Measurements from ENCODE around the gene CEP95. TPM values are rescaled to one million over a fixed set of nuclear protein-coding genes. Genes with fewer than 3 reads are reported as not detected.

CEP95 gene
- total and polyA plus RNA-seq, 2 of the 13 experiments (the other 11 are each of a cell fraction or from before 2014, with no cell fraction given) = 65.9 to 68.8 TPM

DNA sequence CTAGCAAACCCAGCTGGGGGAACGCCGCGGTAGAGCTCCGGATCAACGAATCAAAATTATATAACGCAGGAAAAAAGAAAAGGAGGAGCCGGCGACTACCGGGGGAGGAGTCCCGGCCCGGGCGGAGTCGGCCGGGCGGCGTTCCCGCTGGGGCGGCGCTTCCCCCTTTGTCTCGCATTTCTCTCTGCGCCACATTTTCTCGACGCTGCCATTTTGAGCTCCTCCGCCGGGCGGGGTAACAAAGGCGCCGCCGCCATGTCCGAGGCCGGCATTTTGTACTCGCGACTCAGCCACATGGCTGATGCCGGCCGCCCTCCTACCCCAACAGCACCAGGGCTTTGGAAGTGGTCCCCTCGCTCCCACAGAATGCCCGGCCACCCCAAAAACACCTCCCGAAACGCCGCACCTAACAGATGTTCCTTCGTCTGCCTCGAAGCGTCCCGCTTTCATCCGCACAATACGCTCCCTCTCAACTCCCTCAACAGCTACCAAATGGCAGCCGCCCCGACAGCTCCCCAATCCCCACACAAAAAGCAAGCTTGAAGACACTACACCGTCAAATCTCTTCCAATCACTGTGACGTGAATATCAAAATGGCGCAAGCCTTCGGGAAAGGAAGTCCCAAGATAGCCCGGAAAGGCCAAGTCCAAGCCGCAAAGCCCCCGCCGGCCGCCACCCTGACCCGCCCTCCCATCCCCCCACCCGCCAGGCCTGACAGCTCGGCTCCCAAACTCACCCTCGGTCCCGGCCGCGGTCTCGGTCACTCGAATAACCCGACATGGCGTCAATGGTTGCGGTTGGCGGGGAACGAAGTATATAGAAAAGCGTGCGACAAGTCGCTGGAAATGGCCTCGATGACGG is 1.2 kb upstream of the CEP95 start (continued):
- TF ChIP-seq SALL2 (CRISPR knock-in tag; IDR thresholded peaks at IDR 0.05) = no peak
- no peak for TF ChIP-seq IRF2 (CRISPR knock-in tag; IDR thresholded peaks at IDR 0.05)
- TF ChIP-seq PAWR (CRISPR knock-in tag; IDR thresholded peaks at IDR 0.05; ENCODE audit: borderline replicate concordance) = no peak
- TF ChIP-seq POLR2AphosphoS5 (IDR thresholded peaks at IDR 0.05; ENCODE audit: low read depth, low read length) = peak; percentile 51; the same call in 1 of the 2 replicates
- TF ChIP-seq ZNF17 (CRISPR knock-in tag; IDR thresholded peaks at IDR 0.05) = peak; percentile 81; the same call in 1 of the 2 replicates
- TF ChIP-seq NRL (CRISPR knock-in tag; IDR thresholded peaks at IDR 0.05; ENCODE audit: borderline replicate concordance) = no peak; the same call in 1 of the 2 replicates
- TF ChIP-seq, protein P1, sequence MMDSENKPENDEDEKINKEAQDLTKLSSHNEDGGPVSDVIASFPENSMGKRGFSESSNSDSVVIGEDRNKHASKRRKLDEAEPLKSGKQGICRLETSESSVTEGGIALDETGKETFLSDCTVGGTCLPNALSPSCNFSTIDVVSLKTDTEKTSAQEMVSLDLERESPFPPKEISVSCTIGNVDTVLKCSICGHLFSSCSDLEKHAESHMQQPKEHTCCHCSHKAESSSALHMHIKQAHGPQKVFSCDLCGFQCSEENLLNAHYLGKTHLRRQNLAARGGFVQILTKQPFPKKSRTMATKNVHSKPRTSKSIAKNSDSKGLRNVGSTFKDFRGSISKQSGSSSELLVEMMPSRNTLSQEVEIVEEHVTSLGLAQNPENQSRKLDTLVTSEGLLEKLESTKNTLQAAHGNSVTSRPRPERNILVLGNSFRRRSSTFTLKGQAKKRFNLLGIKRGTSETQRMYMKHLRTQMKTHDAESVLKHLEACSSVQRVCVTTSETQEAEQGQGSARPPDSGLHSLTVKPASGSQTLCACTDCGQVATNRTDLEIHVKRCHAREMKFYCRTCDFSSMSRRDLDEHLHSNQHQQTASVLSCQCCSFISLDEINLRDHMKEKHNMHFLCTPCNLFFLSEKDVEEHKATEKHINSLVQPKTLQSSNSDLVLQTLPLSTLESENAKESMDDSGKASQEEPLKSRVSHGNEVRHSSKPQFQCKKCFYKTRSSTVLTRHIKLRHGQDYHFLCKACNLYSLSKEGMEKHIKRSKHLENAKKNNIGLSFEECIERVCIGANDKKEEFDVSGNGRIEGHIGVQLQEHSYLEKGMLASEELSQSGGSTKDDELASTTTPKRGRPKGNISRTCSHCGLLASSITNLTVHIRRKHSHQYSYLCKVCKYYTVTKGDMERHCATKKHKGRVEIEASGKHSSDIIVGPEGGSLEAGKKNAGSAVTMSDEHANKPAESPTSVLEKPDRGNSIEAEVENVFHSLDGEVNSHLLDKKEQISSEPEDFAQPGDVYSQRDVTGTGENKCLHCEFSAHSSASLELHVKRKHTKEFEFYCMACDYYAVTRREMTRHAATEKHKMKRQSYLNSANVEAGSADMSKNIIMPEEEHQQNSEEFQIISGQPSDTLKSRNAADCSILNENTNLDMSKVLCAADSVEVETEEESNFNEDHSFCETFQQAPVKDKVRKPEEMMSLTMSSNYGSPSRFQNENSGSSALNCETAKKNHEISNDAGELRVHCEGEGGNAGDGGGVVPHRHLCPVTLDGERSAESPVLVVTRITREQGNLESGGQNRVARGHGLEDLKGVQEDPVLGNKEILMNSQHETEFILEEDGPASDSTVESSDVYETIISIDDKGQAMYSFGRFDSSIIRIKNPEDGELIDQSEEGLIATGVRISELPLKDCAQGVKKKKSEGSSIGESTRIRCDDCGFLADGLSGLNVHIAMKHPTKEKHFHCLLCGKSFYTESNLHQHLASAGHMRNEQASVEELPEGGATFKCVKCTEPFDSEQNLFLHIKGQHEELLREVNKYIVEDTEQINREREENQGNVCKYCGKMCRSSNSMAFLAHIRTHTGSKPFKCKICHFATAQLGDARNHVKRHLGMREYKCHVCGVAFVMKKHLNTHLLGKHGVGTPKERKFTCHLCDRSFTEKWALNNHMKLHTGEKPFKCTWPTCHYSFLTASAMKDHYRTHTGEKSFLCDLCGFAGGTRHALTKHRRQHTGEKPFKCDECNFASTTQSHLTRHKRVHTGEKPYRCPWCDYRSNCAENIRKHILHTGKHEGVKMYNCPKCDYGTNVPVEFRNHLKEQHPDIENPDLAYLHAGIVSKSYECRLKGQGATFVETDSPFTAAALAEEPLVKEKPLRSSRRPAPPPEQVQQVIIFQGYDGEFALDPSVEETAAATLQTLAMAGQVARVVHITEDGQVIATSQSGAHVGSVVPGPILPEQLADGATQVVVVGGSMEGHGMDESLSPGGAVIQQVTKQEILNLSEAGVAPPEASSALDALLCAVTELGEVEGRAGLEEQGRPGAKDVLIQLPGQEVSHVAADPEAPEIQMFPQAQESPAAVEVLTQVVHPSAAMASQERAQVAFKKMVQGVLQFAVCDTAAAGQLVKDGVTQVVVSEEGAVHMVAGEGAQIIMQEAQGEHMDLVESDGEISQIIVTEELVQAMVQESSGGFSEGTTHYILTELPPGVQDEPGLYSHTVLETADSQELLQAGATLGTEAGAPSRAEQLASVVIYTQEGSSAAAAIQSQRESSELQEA (CRISPR knock-in tag; IDR thresholded peaks at IDR 0.05; ENCODE audit: not compliant biosample characterization) = no peak
- no peak for TF ChIP-seq ZNF224 (CRISPR knock-in tag; IDR thresholded peaks at IDR 0.05)
- TF ChIP-seq HNF4G (IDR thresholded peaks at IDR 0.05; ENCODE audit: borderline replicate concordance, low read depth, low read length) = no peak
- TF ChIP-seq HNF4G (CRISPR knock-in tag; IDR thresholded peaks at IDR 0.05; ENCODE audit: borderline replicate concordance, low read depth) = no peak
- peak; percentile 55; the same call in 1 of the 2 replicates for TF ChIP-seq ZNF329 (CRISPR knock-in tag; IDR thresholded peaks at IDR 0.05; ENCODE audit: low read depth)
- no peak for TF ChIP-seq TCF12 (IDR thresholded peaks at IDR 0.05)
- 0 out of 2 replicates have a peak, but pooled peaks have one; percentile 37 for TF ChIP-seq TCF12 (CRISPR knock-in tag; IDR thresholded peaks at IDR 0.05)
- TF ChIP-seq ZNF350 (CRISPR knock-in tag; IDR thresholded peaks at IDR 0.05; ENCODE audit: borderline replicate concordance, low read depth) = no peak
- no peak for TF ChIP-seq ZNF124 (CRISPR knock-in tag; IDR thresholded peaks at IDR 0.05)
- TF ChIP-seq POGZ (CRISPR knock-in tag; IDR thresholded peaks at IDR 0.05) = peak; percentile 52; the same call in 1 of the 2 replicates
- TF ChIP-seq RARG (CRISPR knock-in tag; IDR thresholded peaks at IDR 0.05; ENCODE audit: low read depth) = 0 out of 2 replicates have a peak, but pooled peaks have one; percentile 6
- TF ChIP-seq, protein P2, sequence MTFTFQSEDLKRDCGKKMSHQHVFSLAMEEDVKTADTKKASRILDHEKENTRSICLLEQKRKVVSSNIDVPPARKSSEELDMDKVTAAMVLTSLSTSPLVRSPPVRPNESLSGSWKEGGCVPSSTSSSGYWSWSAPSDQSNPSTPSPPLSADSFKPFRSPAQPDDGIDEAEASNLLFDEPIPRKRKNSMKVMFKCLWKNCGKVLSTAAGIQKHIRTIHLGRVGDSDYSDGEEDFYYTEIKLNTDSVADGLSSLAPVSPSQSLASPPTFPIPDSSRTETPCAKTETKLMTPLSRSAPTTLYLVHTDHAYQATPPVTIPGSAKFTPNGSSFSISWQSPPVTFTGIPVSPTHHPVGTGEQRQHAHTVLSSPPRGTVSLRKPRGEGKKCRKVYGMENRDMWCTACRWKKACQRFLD (CRISPR knock-in tag; IDR thresholded peaks at IDR 0.05; ENCODE audit: borderline replicate concordance) = peak; percentile 72; the same call in 1 of the 2 replicates
- TF ChIP-seq ZMAT3 (CRISPR knock-in tag; conservative IDR thresholded peaks at IDR 0.05) = no peak; the same call in 1 of the 2 replicates

Data from HepG2 (cell line).